ENCODE measurements around the gene SLC7A5.
"Not testable (repeated sequence)": the region's sequence is repeated elsewhere in the genome, so short reads cannot be mapped to it uniquely, and the experiment has no call there.

SLC7A5 gene

DNA sequence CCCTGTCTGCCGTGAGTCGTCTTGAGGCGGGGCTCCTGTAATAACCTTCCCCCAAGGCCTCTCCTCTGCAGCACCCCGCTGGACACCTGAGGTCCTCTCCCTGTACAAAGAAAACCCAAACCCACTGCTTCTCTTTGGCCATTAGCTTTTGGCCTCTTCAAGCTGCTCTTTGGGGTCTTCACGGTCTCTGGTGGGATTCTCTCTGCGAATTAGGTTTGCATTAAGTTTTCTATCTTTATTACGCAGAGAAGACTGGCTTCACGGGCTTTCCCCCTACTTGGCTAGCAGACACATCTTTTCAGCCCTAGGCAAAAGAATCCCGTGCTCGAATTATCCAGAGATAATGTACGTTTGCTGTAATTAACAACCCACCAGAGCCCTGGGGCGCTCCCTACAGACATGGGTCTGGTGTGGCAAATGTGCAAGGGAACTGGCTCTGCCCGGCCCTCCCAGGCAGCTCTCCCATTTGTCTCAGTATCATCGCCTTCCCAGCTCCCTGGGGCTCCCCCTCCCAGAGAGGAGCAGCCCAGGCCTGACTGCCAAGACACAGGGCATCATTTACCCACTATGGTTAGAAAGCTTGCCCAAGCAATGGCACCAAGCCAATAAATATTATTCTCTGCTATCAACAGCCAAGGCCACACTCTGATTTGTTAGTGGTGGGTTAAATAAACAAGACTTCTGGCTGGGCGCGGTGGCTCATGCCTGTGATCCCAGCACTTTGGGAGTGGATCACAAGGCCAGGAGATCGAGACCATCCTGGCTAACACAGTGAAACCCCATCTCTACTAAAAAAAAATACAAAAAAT, 78.8 kb downstream of the SLC7A5 start:
- DNase-seq: no peak

DNA sequence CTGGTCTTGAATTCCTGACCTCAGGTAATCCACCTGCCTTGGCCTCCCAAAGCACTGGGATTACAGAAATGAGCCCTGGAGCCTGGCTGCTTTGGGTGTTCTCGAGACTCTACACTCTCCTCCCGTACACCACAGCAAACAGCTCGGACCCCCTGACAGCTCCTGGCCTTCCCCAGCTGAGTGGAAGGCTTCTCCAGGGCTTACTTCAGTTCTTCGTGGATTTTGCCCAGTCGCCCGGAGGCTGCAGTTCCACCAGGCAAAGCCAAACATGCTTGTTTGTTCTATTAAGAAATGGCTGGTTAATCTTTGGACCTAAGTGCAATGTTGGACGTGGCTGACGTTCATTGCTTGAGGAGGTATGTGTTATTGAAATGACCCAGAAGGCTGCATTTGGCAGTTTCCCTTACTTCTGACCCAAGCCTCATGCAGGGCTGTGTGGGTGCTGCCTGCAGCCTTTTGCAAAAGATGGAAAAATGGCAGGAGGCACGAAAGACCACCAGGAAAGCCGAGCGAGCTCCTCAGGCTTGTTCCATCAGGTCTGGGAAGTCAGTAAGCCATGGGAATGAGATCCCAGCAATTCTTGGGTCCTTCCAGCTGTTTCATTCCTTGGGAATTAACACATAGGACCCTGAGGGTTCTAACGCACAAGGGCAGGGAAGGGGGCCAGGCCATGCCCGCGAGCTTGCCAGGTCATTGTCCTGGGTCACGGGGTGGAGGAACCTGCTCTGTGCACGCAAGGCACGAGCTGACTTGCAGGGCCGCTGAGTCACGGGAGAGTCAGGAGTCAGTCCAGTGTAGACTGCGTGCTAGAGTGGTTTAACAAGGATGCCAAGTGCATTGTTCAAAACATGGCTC, 79.6 kb downstream of the SLC7A5 start:
- DNase-seq: no peak

DNA sequence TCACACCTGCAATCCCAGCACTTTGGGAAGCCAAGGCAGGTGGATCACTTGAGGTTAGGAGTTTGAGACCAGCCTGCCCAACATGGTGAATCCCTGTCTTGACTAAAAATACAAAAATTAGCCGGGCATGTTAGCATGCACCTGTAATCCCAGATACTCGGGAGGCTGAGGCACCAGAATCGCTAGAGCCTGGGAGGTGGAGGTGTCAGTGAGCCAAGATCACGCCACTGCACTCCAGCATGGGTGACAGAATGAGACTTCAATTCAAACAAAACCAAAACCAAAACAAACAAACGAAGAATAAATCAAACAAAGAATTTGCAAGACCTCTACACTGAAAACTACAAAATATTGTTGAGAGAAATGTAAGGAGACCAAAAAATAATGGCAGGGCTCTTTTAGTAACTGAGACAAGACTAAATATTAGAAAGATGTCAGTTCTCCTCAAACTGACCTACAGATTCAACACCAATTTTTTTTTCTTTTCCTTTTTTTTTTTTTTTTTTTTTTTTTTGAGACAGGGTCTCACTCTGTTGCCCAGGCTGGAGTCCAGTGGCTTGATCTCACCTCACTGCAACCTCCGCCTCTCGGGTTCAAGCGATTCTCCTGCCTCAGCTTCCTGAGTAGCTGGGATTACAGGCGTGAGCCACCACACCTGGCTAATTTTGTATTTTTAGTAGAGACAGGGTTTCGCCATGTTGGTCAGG, 80.4 kb downstream of the SLC7A5 start:
- not testable (repeated sequence) for DNase-seq

DNA sequence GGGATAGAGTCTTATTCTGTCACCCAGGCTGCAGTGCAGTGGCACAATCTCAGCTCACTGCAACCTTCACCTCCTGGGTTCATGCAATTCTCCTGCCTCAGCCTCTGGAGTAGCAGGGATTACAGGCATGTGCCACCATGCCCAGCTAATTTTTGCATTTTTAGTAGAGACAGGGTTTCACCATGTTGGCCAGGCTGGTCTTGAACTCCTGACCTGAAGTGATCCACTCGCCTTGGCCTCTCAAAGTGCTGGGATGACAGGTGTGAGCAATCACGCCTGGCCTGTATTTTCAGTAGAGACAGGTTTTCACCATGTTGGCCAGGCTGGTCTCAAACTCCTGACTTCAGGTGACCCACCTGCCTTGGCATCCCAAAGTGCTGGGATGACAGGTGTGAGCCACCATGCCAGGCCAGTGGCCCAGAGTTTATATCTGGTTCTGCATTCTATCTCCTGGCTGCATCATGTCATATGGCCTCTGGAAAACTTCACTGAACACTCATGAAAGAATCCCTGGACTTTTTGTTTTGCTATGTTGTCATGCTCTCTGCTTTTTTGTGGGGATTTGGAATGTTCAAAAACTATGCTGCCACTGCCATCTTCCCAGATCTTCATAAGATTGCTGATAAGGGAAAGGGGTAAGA, 81.7 kb downstream of the SLC7A5 start:
- not testable (repeated sequence) for DNase-seq

DNA sequence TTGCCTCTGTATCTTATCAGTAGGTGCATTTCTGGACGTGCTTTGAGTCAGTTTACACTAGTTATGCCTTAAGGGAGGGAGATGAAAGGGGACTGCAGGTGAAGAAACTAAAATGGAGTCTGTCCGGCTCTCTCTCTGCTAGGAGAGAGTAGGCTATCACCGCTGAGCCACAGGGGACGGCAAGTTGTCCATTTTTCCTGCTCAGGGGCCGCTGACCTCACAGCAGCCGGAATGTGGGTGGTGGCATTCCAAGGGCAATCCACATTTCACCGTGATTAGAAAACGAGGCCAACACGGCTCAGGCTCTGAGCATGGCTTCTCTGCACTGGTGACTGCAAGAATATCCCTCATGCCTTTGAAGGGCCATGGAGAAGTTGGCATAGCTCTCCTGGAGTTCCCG, 84.5 kb downstream of the SLC7A5 start:
- DNase-seq: no peak

DNA sequence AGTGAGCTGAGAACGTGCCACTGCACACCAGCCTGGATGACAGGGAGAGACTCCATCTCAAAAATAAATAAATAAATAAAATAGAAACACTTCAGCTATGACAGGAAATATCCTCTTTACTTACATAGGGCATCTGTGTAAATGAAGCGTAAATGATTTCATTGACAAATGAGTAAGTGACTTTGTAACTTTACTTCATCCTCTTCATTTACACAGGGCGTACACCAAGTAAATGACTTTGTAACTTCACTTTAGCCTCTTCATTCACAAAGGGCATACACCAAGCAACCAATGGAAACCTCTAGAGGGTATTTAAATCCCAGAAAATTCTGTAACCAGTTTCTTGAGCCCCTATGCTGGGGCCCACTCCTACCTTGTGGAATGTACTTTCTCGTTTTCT, 87.3 kb downstream of the SLC7A5 start:
- no peak for DNase-seq

DNA sequence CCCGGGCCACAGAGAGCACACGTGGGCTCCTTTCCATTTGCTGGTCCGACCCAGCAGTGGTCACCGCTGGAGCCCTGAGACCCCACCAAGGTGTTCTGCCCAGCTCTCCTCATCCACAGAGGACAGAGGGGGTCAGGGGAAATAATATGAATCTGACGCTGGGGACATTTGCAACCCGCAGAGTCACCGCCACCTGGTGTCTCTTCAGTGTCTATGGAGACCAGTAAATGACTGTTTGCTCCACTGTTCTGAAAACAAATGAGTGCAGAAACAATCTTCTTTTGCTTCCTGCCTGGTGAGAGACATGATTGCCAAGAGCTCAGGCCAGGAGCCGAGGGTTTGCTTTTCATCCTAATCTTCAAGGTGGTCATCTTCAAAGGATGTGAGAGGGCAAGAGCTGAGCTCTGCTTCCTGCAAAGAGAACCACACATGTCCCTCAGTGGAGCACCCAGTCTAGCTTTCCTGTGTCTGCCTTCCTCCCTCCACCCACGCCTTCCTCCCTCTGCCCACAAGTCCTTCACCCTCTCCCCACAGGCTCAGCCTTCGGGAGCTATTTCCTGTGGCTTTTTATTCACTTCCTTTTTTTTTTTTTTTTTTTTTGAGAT, 88.8 kb downstream of the SLC7A5 start:
- DNase-seq: peak in 5 of 6 experiments; percentile 7 to 27 (median 15)
